WTC11 (cell line): Measurements from ENCODE around the gene PRKACA.

ENCODE experiments used
- ELF4 ChIP-seq: sonication (generic); formaldehyde crosslinking; IDR thresholded peaks from 2 replicates; pipeline ENCODE4 v1.8.1; 2022; ENCODE audit warnings: low read depth, mild to moderate bottlenecking, moderate library complexity, missing genetic modification reagents
- NR1H2 ChIP-seq: sonication (generic); formaldehyde crosslinking; IDR thresholded peaks from 2 replicates; pipeline ENCODE4 v1.9.0; 2021; ENCODE audit warnings: mild to moderate bottlenecking, moderate library complexity, missing genetic modification reagents
- PREB ChIP-seq: sonication (generic); formaldehyde crosslinking; IDR thresholded peaks from 2 replicates; pipeline ENCODE4 v1.8.1; 2022; ENCODE audit warnings: mild to moderate bottlenecking, missing genetic modification reagents, moderate library complexity, borderline replicate concordance
- TF ChIP-seq, protein P1 (sequence below): fragments of 200-600 bp; IDR thresholded peaks from 2 replicates; pipeline ENCODE4 v1.8.0; 2022; ENCODE audit warnings: antibody characterized with exemption
- TF ChIP-seq, protein P2 (sequence below): sonication (generic); formaldehyde crosslinking; IDR thresholded peaks from 2 replicates; pipeline ENCODE4 v1.8.1; 2022; ENCODE audit warnings: low read depth, missing genetic modification reagents, borderline replicate concordance

DNA sequence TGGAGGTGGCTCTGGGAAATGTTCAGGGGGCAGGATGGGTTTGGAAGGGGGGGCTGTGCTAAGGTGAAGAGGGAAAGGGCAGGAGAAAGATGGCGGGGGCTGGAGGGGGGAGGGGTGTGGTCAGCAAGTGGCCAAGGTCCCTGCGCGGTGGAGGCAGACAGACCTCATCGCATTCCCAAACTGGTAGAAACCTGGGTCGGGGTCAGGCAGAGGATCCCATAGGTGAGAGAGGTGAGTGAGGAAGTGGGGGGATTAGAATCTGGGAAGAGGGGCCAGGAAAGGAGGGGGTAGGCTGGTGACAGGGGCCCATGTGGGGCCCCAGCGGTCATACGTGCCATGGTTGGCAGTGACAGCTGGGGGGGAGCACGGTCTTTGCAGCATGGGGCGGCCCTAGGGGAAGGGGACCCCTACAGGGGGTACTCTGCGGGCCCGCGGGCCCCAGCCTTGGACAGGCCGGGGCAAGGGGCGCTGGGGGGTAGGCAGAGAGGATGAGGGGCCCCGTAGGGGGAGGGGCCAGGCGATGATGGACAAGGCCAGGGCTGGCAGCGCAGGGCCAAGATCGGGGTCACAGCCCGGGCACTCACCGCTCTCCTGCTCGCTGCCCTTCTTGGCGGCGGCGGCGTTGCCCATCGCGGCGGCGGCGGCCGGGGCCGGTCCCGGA lies 514 bp downstream of the PRKACA start:
- TF ChIP-seq NR1H2 (CRISPR knock-in tag) (no peak), PREB (CRISPR knock-in tag) (no peak), ELF4 (CRISPR knock-in tag) (no peak)
- TF ChIP-seq, protein P1, sequence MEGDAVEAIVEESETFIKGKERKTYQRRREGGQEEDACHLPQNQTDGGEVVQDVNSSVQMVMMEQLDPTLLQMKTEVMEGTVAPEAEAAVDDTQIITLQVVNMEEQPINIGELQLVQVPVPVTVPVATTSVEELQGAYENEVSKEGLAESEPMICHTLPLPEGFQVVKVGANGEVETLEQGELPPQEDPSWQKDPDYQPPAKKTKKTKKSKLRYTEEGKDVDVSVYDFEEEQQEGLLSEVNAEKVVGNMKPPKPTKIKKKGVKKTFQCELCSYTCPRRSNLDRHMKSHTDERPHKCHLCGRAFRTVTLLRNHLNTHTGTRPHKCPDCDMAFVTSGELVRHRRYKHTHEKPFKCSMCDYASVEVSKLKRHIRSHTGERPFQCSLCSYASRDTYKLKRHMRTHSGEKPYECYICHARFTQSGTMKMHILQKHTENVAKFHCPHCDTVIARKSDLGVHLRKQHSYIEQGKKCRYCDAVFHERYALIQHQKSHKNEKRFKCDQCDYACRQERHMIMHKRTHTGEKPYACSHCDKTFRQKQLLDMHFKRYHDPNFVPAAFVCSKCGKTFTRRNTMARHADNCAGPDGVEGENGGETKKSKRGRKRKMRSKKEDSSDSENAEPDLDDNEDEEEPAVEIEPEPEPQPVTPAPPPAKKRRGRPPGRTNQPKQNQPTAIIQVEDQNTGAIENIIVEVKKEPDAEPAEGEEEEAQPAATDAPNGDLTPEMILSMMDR: no peak
- TF ChIP-seq, protein P2, sequence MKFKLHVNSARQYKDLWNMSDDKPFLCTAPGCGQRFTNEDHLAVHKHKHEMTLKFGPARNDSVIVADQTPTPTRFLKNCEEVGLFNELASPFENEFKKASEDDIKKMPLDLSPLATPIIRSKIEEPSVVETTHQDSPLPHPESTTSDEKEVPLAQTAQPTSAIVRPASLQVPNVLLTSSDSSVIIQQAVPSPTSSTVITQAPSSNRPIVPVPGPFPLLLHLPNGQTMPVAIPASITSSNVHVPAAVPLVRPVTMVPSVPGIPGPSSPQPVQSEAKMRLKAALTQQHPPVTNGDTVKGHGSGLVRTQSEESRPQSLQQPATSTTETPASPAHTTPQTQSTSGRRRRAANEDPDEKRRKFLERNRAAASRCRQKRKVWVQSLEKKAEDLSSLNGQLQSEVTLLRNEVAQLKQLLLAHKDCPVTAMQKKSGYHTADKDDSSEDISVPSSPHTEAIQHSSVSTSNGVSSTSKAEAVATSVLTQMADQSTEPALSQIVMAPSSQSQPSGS (CRISPR knock-in tag): no peak
